GM12878 (cell line): Measurements from ENCODE around the gene DMKN. TPM values are rescaled to one million over a fixed set of nuclear protein-coding genes. Genes with fewer than 3 reads are reported as not detected.

Source experiments
- ATAC-seq: fragments of 200-7000 bp; cut with Tn5 transposase; 3 replicates; pipeline ENCODE4 v1.9.1; 2020; ENCODE audit warnings: mild to moderate bottlenecking, moderate library complexity
- BruUV-seq: library from RNA; stranded (reverse); fragments of 400-500 nt; replicated peaks from 2 replicates; lab custom pipeline; 2021; lab: Mats Ljungman, UMichigan
- CTCF ChIA-PET: fragments of 300-600 bp; sonication (Branson Sonifier 250); formaldehyde crosslinking; extraction: SDS; loops from one replicate; lab custom pipeline; 2021; ENCODE audit warnings: inconsistent platforms; lab: Yijun Ruan, JAX
- POLR2A ChIA-PET: fragments of 350-600 bp; formaldehyde crosslinking; extraction: SDS; loops from one replicate; lab custom pipeline; 2021; ENCODE audit warnings: inconsistent platforms; lab: Charles Lee
- RAD21 ChIA-PET: fragments of 300-600 bp; sonication (Branson Sonifier 250); formaldehyde crosslinking; loops from one replicate; lab custom pipeline; 2023; ENCODE audit warnings: antibody characterized with exemption; ENCODE audit not compliant: unreplicated experiment; lab: Charles Lee
- SMC1A ChIA-PET: fragments of 300-600 bp; sonication (Branson Sonifier 250); formaldehyde crosslinking; loops from one replicate; lab custom pipeline; 2023; ENCODE audit not compliant: unreplicated experiment, uncharacterized antibody; lab: Charles Lee
- DNase-seq: peaks from one replicate; pipeline ENCODE4 v3.0.0-alpha.2; 2011; ENCODE audit warnings: low read depth, low spot score
- FAIRE-seq: peaks from 3 replicates; lab custom pipeline; 2011; peaks lifted over from hg19 to GRCh38; lab: Jason Lieb, UNC
- H2AFZ ChIP-seq: 2 replicates; pipeline ENCODE4 v1.6.0; 2011; ENCODE audit warnings: low read depth, low read length, control low read depth; ENCODE audit not compliant: control insufficient read depth
- H3K27ac ChIP-seq: 2 replicates; pipeline ENCODE4 v1.5.1; 2011; ENCODE audit warnings: control low read depth; ENCODE audit not compliant: control insufficient read depth, insufficient read depth
- H3K27me3 ChIP-seq, 2 experiments: replicated peaks in 1 of 2; 2 replicates each; pipeline versions ENCODE4 v1.6.0 to v1.6.1; 2011; ENCODE audit warnings: low read length in 1 of 2; ENCODE audit not compliant: control insufficient read depth in 2 of 2, insufficient read depth in 2 of 2
- H3K36me3 ChIP-seq, 2 experiments: 2 replicates each; pipeline ENCODE4 v1.5.1; 2011; ENCODE audit warnings: low read length in 1 of 2; ENCODE audit not compliant: control insufficient read depth in 2 of 2, insufficient read depth in 2 of 2
- H3K4me1 ChIP-seq: 2 replicates; pipeline ENCODE4 v1.6.1; 2011; ENCODE audit warnings: mild to moderate bottlenecking, low read length, moderate library complexity, mixed read lengths; ENCODE audit not compliant: control insufficient read depth, insufficient read depth
- H3K4me2 ChIP-seq: 2 replicates; pipeline ENCODE4 v1.6.0; 2011; ENCODE audit warnings: control low read depth; ENCODE audit not compliant: control insufficient read depth, insufficient read depth
- H3K4me3 ChIP-seq: fragments of 200-600 bp; sonication (generic); 2 replicates; pipeline ENCODE4 v1.5.1; 2016
- H3K79me2 ChIP-seq: 2 replicates; pipeline ENCODE4 v1.6.0; 2011; ENCODE audit warnings: low read length; ENCODE audit not compliant: control insufficient read depth, insufficient read depth
- H3K9ac ChIP-seq: 2 replicates; pipeline ENCODE4 v1.8.0; 2011; ENCODE audit warnings: low read length, control low read depth, mixed read lengths; ENCODE audit not compliant: control insufficient read depth, insufficient read depth
- H3K9me3 ChIP-seq: replicated peaks from 3 replicates; pipeline ENCODE4 v1.5.1; 2011; ENCODE audit warnings: mild to moderate bottlenecking, low read length; ENCODE audit not compliant: control insufficient read depth, insufficient read depth
- H4K20me1 ChIP-seq: 2 replicates; pipeline ENCODE4 v1.6.0; 2011; ENCODE audit not compliant: control insufficient read depth, insufficient read depth
- ATF2 ChIP-seq: IDR thresholded peaks from 2 replicates; pipeline ENCODE4 v1.6.1; 2012; ENCODE audit warnings: low read length, inconsistent platforms
- CBX5 ChIP-seq: sonication (generic); IDR thresholded peaks from 2 replicates; pipeline ENCODE4 v1.6.1; 2016; ENCODE audit warnings: low read depth, moderate library complexity, mild to moderate bottlenecking, inconsistent platforms
- CHD2 ChIP-seq: IDR thresholded peaks from 2 replicates; pipeline ENCODE4 v1.6.1; 2011; ENCODE audit warnings: low read depth, low read length, improper control_type of control experiment, borderline replicate concordance
- GABPA ChIP-seq: IDR thresholded peaks from 2 replicates; pipeline ENCODE4 v1.6.1; 2014; ENCODE audit warnings: antibody characterized with exemption, low read depth, mild to moderate bottlenecking, inconsistent platforms
- IKZF1 ChIP-seq: fragments of 450-650 bp; conservative IDR thresholded peaks from 2 replicates; pipeline ENCODE4 v1.6.1; 2017; ENCODE audit warnings: antibody characterized with exemption, mild to moderate bottlenecking
- JUND ChIP-seq: IDR thresholded peaks from 2 replicates; pipeline ENCODE4 v1.6.1; 2012; ENCODE audit warnings: low read depth, mild to moderate bottlenecking, low read length, improper control_type of control experiment, moderate library complexity
- LARP7 ChIP-seq: fragments of 450-650 bp; IDR thresholded peaks from 2 replicates; pipeline ENCODE4 v1.6.1; 2017; ENCODE audit warnings: mild to moderate bottlenecking
- NFIC ChIP-seq: IDR thresholded peaks from 2 replicates; pipeline ENCODE4 v1.6.1; 2012; ENCODE audit warnings: low read depth, mild to moderate bottlenecking, inconsistent platforms, low read length, moderate library complexity
- NFXL1 ChIP-seq: fragments of 450-650 bp; IDR thresholded peaks from 2 replicates; pipeline ENCODE4 v1.6.1; 2017; ENCODE audit warnings: antibody characterized with exemption, mild to moderate bottlenecking, borderline replicate concordance
- PML ChIP-seq: IDR thresholded peaks from 2 replicates; pipeline ENCODE4 v1.6.1; 2012; ENCODE audit warnings: low read length, inconsistent platforms
- POLR2AphosphoS2 ChIP-seq: IDR thresholded peaks from 2 replicates; pipeline ENCODE4 v1.6.1; 2011; ENCODE audit warnings: low read depth, mild to moderate bottlenecking, low read length, improper control_type of control experiment, moderate library complexity
- POLR2AphosphoS5 ChIP-seq: IDR thresholded peaks from 2 replicates; pipeline ENCODE4 v1.6.1; 2011; ENCODE audit warnings: mild to moderate bottlenecking, low read length, inconsistent platforms
- SMAD1 ChIP-seq: fragments of 450-650 bp; IDR thresholded peaks from 2 replicates; pipeline ENCODE4 v1.6.1; 2018; ENCODE audit warnings: mild to moderate bottlenecking, low read depth; ENCODE audit not compliant: partially characterized antibody
- ZBED1 ChIP-seq: IDR thresholded peaks from 2 replicates; pipeline ENCODE4 v1.6.1; 2016; ENCODE audit warnings: borderline replicate concordance
- ZNF217 ChIP-seq: fragments of 450-650 bp; IDR thresholded peaks from 2 replicates; pipeline ENCODE4 v1.6.1; 2017; ENCODE audit warnings: antibody characterized with exemption, mild to moderate bottlenecking
- ZNF592 ChIP-seq: fragments of 450-650 bp; IDR thresholded peaks from 2 replicates; pipeline ENCODE4 v1.6.1; 2017; ENCODE audit warnings: mild to moderate bottlenecking, moderate library complexity
- WGBS: methylation state at CpG from one replicate; pipeline ENCODE4 v1.1.6; 2016; ENCODE audit warnings: low lambda C conversion rate; ENCODE audit not compliant: insufficient replicate concordance, insufficient coverage; ENCODE audit errors: missing lambda C conversion rate; 5-methylcytosine and 5-hydroxymethylcytosine counted together
- in situ Hi-C: fragments of 300-500 bp; cut with MboI; formaldehyde crosslinking; loops from 9 replicates; pipeline ENCODE4 v1.14.3; 2018; ENCODE audit warnings: mixed read lengths
- intact Hi-C: fragments of 100-400 bp; cut with micrococcal nuclease; formaldehyde crosslinking; loops from one replicate; pipeline ENCODE4 v1.14.2; 2022; ENCODE audit not compliant: unreplicated experiment
- polyA plus RNA-seq, 11 experiments: library from polyadenylated mRNA; depleted of rRNA in 4 of 11; unstranded in 6 of 11; stranded (reverse) in 5 of 11; fragments of >200 nt; fragmentation: Nextera tagmentation in 4 of 11; fragmentation: Illumina TruSeq in 1 of 11; extraction: Ambion mirVana in 4 of 11; extraction: Trizol in 1 of 11; gene quantifications; 1 replicate in 1 of 11; 2 replicates in 10 of 11; pipeline versions ENCODE4 v1.2.1 to v1.2.3, GENCODE V29; 2011 to 2016; ENCODE audit warnings: inconsistent platforms in 2 of 11, missing spikeins in 2 of 11, low read depth in 1 of 11
- total RNA-seq, 4 experiments: library from RNA; depleted of rRNA in 3 of 4; stranded (reverse); fragments of >200 nt in 3 of 4; fragmentation: Illumina TruSeq in 1 of 4; extraction: Trizol in 1 of 4; gene quantifications; 2 replicates each; pipeline versions ENCODE4 v1.2.1 to v1.2.3, GENCODE V29; 2013 to 2021
- TF ChIP-seq, protein P1 (sequence below): IDR thresholded peaks from 2 replicates; pipeline ENCODE4 v1.6.1; 2012; ENCODE audit warnings: low read depth, low read length, improper control_type of control experiment
- TF ChIP-seq, protein P2 (sequence below): IDR thresholded peaks from 2 replicates; pipeline ENCODE4 v1.6.1; 2011; ENCODE audit warnings: borderline replicate concordance, low read depth, mild to moderate bottlenecking, moderate library complexity, mixed read lengths, low read length; ENCODE audit not compliant: insufficient read depth; ENCODE audit errors: extremely low read length

Gene DMKN
- total and polyA plus RNA-seq, 10 of the 15 experiments (the other 5 are each of a cell fraction or from before 2014, with no cell fraction given): 36.4 to 114 (median 58.6) TPM

- H3K27me3 ChIP-seq: no peaks in the 10 kb centered on the region; a peak in 1 of 4 replicates
- intact Hi-C loops: loop anchor here (2.0 kb wide), 1 partner anchor 33 kb away; the partner anchor contains the start of gene TMEM147
- BruUV-seq: no TSS peak
Observed at GRCh38 chr19:35511337-35511736, 2.1 kb downstream of the DMKN start.

More at GRCh38 chr19:35511337-35511736, 2.1 kb downstream of the DMKN start:
- 63% methylated on average over 6 of the region's 7 CpGs for WGBS
- CTCF ChIA-PET: interaction anchor here (1.2 to 6.3 kb wide), 11 partner anchors 16 to 235 kb away, joined by 4 to 87 read pairs (median 9); partner anchors contain the start of gene COX6B1
- RAD21 ChIA-PET: interaction anchor here (0.9 to 4.8 kb wide), 5 partner anchors 33 to 137 kb away, joined by 3 to 24 read pairs (median 4); partner anchors contain the start of gene COX6B1
- SMC1A ChIA-PET: interaction anchor here (1.4 to 5.7 kb wide), 5 partner anchors 16 to 158 kb away, joined by 3 to 35 read pairs (median 12); partner anchors contain the start of gene HAUS5
- Histone ChIP-seq H3K4me2 (no peak overlapping the region), H2AFZ (no peak overlapping the region), H3K9me3 (no peaks in the 10 kb centered on the region), H3K27ac (no peak overlapping the region), H3K9ac (no peak overlapping the region), H3K4me1 (peaks cover 8% of the 10 kb centered on the region), H3K36me3 (no peaks in the 10 kb centered on the region), H4K20me1 (no peaks in the 10 kb centered on the region), H3K79me2 (no peaks in the 10 kb centered on the region), H3K4me3 (no peak overlapping the region)
- ATAC-seq: no peak
- DNase-seq: no peak
- POLR2A ChIA-PET: interaction anchor here (1.5 to 1.6 kb wide), 2 partner anchors 80 to 101 kb away, joined by 5 to 6 read pairs; partner anchors contain the start of gene HAUS5
- no peak for TF ChIP-seq IKZF1
- TF ChIP-seq, protein P1, sequence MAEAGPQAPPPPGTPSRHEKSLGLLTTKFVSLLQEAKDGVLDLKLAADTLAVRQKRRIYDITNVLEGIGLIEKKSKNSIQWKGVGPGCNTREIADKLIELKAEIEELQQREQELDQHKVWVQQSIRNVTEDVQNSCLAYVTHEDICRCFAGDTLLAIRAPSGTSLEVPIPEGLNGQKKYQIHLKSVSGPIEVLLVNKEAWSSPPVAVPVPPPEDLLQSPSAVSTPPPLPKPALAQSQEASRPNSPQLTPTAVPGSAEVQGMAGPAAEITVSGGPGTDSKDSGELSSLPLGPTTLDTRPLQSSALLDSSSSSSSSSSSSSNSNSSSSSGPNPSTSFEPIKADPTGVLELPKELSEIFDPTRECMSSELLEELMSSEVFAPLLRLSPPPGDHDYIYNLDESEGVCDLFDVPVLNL: no peak
- TF ChIP-seq CHD2: no peak
- no peak for TF ChIP-seq POLR2AphosphoS5
- no peak for TF ChIP-seq ATF2
- no peak for TF ChIP-seq LARP7
- no peak for TF ChIP-seq NFXL1
- no peak for TF ChIP-seq CBX5
- TF ChIP-seq POLR2AphosphoS2: no peak
- no peak for TF ChIP-seq NFIC
- no peak for TF ChIP-seq GABPA
- no peak for TF ChIP-seq JUND
- TF ChIP-seq PML: no peak
- no peak for TF ChIP-seq ZNF592
- TF ChIP-seq ZNF217: no peak
- TF ChIP-seq ZBED1: no peak
- TF ChIP-seq, protein P2, sequence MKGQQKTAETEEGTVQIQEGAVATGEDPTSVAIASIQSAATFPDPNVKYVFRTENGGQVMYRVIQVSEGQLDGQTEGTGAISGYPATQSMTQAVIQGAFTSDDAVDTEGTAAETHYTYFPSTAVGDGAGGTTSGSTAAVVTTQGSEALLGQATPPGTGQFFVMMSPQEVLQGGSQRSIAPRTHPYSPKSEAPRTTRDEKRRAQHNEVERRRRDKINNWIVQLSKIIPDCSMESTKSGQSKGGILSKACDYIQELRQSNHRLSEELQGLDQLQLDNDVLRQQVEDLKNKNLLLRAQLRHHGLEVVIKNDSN: no peak
- no peak for TF ChIP-seq SMAD1
- in situ Hi-C loops: no loop called here
- no peak for FAIRE-seq
